Endothelial cell of hepatic sinusoid (primary cell): ENCODE measurements around the gene IGF1.
"Not testable (repeated sequence)": the region's sequence is repeated elsewhere in the genome, so short reads cannot be mapped to it uniquely, and the experiment has no call there.

Experiments used
- in situ Hi-C: cut with HindIII; loops from 2 replicates; pipeline ENCODE4 v1.10.0; 2017; ENCODE audit warnings: low sequenced_read_pairs

The IGF1 gene

GRCh38 chr12:102394200-102394599, 86.2 kb downstream of the IGF1 start:
- in situ Hi-C loops: no loop called here

DNA sequence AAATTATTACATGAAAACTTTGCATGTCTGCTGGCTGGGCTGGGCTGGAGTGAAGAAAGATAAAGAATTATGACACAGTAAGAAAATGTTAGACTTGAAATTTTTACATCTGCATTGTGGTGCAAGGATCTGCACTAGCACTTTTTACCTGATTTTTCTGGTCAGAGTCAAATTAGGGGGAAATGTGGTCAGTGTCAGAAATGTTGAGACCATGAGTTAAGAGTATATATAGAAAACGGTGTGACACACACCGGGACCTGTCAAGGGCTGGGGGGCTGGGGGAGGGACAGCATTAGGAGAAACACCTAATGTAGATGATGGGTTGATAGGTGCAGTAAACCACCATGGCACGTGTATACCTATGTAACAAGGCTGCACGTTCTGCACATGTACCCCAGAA, 90.3 kb downstream of the IGF1 start:
- in situ Hi-C loops: no loop called here

GRCh38 chr12:102388469-102388868, 91.9 kb downstream of the IGF1 start:
- in situ Hi-C loops: no loop called here

DNA sequence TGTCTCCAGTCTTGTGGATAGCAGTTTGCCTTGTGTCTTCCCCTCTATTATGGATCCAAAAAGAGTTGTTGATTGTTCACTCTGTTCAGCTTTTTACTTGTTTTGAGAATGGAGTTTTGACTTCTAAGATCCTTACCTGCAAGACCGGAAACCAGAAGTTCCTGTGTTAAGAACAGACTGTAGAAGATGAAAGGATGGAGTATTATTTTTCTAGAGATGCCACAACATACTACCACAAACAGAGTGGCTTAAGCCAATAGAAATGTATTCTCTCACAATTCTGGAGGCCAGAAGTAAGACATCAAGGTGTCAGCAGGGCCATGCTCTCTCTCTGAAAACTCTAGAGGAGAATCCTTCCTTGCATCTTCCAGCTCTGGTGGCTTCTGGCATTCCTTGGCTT, 95.0 kb downstream of the IGF1 start:
- in situ Hi-C loops: no loop called here

GRCh38 chr12:102379346-102380162, 100.8 kb downstream of the IGF1 start:
- in situ Hi-C loops: no loop called here

DNA sequence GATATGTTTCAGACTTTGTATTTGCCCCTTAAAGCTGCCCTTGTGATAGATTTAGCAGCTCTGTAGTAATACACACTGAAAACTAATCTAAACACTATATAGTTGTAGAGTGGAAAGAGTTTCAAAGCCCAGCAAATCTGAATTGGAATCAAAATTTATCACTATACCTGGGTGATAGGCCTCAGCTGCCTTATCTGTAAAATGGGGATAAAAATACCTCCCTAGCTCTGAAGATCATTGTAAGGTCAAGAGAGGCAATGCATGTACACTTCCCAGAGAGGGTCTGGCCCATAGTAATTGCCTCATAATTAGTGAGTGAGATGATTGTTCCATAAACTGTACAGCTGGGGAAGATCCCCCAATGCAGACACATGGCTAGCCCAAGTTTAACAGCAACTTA, 103.6 kb downstream of the IGF1 start:
- in situ Hi-C loops: no loop called here

DNA sequence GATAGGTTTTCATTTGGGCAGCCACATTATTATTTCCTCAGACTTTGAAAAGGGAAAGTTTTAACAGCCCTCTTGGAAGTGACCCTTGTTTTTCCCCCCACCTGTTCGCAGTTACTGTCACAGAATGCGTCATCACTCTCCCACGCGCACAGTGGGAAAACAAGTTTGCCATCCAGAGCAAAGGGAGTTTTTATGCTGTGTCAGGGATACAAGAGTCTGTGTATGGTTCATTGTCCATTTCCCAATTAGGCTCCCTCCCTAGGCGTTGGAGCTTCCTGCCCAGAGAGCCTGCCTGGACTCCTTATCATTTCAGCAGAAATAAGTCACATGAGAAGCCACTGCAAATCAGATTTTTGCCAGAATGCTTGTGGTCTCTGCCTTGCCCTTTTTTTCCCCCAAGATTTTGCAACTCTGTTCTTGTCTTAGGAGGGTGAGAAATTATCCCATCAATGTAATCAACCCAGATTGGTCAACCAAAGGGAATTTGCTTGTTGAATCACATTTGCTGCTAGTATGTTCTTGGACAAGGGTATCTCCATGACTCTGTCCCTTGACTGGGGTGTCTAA, 104.1 kb downstream of the IGF1 start:
- in situ Hi-C loops: no loop called here

DNA sequence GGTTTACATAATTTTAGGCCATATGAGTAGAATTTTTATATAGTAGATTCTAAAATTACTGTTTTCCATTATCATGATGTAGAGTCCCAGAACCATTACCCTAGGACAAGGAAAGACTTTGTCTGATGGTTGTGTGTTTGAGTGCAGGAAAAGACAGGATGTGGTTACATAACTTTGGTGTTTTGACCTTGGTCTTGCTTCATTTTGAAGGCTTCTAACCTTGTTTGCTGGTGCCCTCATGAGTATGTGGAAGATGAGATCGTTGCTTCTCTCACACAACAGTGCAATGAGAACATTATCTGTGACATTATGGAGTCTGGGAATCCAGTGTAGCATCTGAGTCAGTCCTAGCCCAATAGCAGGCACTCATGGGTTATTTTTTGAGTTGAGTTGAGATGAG, 106.2 kb downstream of the IGF1 start:
- in situ Hi-C loops: no loop called here

DNA sequence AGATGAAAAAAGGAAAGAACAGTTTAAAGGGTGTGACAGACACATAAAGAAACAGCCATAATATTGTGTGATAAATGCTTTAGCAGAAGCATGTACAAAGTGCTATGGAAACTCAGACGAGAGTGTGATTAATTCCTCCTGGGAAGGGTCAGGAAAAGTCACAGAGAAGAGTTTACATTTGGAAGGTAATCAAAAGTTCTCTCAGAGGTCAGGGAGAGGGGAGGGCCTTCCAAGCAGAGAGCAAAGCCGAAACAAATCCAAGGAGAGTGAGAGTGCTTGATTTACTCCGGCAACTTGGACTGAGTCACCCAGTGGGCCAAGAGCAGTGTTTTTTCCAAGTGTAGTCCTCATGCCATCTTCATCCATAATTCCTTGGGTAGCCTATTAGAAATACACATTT, 108.3 kb downstream of the IGF1 start:
- in situ Hi-C loops: no loop called here

DNA sequence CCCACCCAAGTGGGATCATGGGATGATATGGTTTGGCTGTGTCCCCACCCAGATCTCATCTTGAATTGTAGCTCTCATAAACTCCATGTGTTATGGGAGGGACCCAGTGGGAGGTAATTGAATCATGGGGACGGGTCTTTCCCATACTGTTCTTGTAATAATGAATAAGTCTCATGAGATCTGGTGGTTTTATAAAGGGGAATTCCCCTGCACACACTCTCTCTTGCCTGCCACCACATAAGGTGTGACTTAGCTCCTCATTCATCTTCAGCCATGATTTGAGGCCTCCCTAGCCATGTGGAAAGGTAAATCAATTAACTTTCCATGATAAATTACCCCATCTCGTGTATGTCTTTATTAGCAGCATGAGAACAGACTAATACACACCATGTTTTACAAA, 109.2 kb downstream of the IGF1 start:
- in situ Hi-C loops: no loop called here

DNA sequence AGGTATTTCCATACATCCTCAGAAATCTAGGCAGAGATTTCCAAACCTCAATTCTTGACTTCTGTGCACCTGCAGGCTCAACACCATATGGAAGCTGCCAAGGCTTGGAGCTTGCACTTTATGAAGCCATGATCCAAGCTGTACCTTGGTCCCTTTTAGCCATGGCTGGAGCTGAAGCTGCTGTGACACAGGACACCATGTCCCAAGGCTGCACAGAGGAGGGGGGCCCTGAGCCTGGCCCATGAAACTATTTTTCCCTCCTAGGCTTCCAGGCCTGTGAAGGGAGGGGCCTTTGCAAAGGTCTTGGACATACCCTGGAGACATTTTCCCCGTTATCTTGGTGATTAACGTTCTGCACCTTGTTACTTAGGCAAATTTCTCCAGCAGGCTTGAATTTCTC, 110.5 kb downstream of the IGF1 start:
- in situ Hi-C loops: no loop called here

DNA sequence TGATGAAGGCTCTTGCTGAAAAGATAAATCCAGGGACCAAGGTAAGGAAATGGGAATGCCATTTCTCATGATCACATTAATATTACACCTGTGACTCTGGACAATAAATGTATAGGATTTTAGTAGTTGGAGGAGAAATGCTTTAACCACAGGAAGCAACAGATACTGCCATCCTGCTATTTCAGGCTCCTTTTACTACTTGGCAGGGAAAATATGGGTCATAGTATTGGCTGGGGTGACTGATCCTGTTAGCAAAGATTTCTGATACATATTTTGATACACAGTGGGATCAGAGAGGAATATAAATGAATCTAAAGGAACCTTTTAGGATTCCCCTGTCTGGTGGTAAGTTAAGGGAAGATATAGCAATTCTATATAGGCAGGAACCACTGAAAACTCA, 115.0 kb downstream of the IGF1 start:
- in situ Hi-C loops: no loop called here

DNA sequence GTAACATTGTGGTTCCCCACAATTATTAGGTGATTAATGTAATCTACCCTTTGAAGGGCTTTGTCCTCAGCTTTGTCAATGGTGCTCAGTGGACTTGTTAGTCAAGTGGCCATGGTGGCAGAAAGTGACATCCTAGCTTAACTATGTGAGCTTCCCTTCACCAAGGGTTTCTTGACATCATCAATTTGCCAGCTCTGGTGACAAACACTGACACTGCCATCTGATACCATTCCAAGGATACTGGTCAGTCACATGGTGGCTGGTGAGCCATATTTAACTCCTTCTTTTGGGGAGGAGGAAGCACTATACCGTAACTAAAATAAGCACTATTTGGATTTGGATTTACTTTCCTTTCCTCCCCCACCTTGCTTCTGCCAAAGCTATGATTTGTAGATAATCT, 115.7 kb downstream of the IGF1 start:
- in situ Hi-C loops: no loop called here

DNA sequence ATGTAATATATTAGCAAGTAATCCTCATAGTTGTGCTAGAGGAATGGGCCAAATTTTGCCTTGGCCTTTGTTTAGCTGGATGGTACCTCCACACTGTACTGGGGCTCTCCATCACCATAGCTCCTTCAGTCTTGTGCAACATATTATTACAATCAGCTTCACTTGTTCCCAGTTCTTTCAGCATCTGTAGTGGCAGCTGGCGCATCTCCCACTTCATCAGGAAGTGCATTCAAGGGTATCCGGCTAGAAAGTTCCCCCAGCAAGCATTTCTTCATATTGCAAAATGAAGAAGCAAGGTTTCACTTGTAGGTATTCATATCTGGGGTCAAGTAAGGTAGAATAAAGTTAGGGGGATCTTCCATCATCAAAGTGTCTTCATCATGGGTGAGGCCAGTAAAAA, 123.7 kb downstream of the IGF1 start:
- in situ Hi-C loops: no loop called here

GRCh38 chr12:102354281-102354680, 126.1 kb downstream of the IGF1 start:
- in situ Hi-C loops: not testable (repeated sequence)

DNA sequence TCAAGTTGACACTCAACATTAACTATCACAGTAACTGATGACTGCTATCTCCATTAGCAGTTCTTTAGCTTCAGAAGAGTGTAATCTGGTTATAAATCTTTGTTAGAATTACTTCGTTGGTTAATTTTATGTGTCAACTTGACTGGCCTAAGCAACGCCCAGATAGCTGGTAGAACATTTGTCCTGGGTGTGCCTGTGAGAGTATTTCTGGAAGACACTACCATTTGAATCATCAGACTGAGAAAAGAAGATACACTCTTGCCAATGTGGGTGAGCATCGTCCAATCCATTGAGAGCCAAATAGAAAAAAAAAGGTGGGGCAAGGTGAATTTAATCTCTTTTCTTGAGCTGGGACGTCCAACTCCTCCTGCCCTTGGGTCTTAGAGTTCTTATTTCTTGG, 129.0 kb downstream of the IGF1 start:
- in situ Hi-C loops: no loop called here

- in situ Hi-C loops: no loop called here
Measured at GRCh38 chr12:102350070-102350469, 130.3 kb downstream of the IGF1 start.

DNA sequence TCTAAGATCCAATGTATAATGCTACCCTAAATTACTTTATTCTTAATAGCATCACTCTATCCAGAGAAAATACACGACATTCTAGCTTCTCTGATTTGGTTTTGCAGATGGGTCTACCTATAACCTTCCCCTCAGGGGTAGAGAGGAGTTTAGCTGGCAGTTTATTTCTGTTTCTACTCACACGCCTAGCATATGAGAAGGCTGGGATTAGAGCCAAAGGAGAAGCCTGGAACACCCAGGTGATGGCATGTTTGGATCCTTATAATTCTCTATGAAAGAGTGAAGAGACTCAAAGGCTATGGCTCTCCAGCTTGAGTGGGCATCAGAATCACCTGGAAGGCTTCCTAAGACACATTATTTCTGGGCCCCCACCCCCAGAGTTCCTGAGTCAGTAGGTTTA, 131.3 kb downstream of the IGF1 start:
- in situ Hi-C loops: no loop called here

- in situ Hi-C loops: no loop called here
Measured at GRCh38 chr12:102347811-102348210, 132.6 kb downstream of the IGF1 start.
